ENCODE results near the gene SAT2. TPM values are rescaled to one million over a fixed set of nuclear protein-coding genes. Genes with fewer than 3 reads are reported as not detected.

The SAT2 gene
- total RNA-seq: 10 to 100 TPM; 47.6 to 48.9 TPM

DNA sequence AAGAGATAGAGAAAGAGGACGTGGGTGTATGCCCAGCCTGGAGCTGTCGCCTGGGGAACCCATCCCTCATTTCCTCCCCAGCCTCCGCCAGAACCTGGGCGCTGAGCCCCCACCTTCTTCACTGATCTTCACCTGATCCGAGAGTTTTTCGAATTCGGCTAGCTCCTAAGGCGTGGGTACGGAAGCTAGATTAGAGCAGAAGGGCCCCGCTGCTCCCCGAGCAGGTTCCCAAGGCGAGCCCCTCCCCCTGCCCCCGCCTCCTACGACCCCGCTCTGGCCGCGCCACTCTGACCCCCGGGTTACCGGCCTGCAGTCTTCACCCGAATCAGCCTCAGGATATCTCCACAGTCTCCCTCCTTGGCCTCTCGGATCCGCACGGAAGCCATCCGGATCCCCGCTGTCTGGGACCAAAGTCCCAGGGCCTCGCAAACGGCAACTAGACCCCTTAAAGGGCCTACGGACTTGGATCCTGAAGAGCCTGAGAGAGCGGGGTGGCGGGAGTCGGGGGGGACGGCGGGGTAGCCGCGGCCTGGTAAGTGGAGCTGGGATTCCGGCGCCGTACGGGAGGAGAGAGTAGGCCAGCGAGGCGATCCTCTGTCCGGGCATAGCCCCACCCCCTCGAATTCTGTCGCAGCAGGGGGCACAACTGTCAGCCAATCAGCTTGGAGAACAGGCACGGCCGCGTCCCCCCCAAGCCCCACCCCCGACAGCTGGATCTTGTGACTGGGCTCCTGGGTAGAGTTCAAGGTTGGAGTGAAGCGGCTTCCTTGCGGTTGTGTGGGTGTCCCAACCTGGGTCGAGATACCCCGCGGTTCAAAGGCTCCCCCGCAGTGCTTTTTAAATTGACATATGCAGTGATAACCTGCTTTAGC, at the start of gene SAT2:
Gene SAT2, minus strand, starts transcription at position 572 of the 872 bp plus-strand sequence. Its CDS starts 186 bp downstream, at position 386.
- H3K27me3 Mint-ChIP-seq (ENCODE audit: low read depth): no peaks in the 10 kb centered on the region
- H3K27ac Mint-ChIP-seq: peak within 1 kb of the TSS; percentile 65
- H3K4me3 Mint-ChIP-seq: peak within 1 kb of the TSS; percentile 92 to 93
- ATAC-seq (replicated peaks in 1 of 2) (peak; percentile 94 to 98), DNase-seq (peak; percentile 86 to 89)
- H3K36me3 Mint-ChIP-seq (ENCODE audit: insufficient read depth in 2 of 2): peaks cover 0 to 1% of the 10 kb centered on the region in 2 donors
- no peaks in the 10 kb centered on the region for H3K9me3 Mint-ChIP-seq
- H3K4me1 Mint-ChIP-seq (ENCODE audit: low read depth): peaks cover 11% of the 10 kb centered on the region

DNA sequence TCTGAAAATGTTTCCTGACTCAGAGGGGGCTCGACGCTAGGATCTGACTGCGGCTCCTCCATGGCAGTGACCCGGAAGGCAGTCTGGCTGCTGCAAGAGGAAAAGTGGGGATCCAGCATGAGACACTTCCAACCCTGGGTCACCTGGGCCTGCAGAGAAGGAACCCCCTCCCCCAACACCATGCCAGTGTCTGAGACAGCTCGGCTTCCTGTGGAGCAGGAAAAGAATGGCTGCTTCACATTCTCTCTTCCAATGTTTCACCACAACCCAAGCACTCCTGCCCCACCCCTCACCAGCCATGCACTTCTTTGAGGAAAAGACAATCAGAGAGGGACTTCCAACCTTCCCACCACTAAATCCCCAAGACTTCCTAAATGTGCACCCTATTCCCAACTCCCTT, 48.9 kb upstream of the SAT2 start:
- Mint-ChIP-seq H3K9me3 (peaks cover 0 to 8% of the 10 kb centered on the region in 2 donors), H3K4me3 (no peak overlapping the region), H3K27ac (no peak overlapping the region), H3K4me1 (ENCODE audit: low read depth) (no peaks in the 10 kb centered on the region), H3K36me3 (ENCODE audit: insufficient read depth in 2 of 2) (peaks cover 13 to 31% of the 10 kb centered on the region in 2 donors), H3K27me3 (ENCODE audit: low read depth) (no peaks in the 10 kb centered on the region)
- no peak for DNase-seq
- no peak for ATAC-seq (replicated peaks in 1 of 2)

DNA sequence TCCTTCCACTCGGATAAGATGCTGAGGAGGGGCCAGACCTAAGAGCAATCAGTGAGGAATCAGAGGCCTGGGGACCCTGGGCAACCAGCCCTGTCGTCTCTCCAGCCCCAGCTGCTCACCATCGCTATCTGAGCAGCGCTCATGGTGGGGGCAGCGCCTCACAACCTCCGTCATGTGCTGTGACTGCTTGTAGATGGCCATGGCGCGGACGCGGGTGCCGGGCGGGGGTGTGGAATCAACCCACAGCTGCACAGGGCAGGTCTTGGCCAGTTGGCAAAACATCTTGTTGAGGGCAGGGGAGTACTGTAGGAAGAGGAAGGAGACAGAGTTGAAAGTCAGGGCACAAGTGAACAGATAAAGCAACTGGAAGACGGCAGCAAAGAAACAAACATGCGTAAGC, 47.3 kb upstream of the SAT2 start:
- Mint-ChIP-seq H3K36me3 (ENCODE audit: insufficient read depth in 2 of 2) (peaks cover 14 to 35% of the 10 kb centered on the region in 2 donors), H3K4me3 (no peak overlapping the region), H3K27ac (no peak overlapping the region), H3K27me3 (ENCODE audit: low read depth) (no peaks in the 10 kb centered on the region), H3K4me1 (ENCODE audit: low read depth) (no peaks in the 10 kb centered on the region), H3K9me3 (peaks cover 0 to 8% of the 10 kb centered on the region in 2 donors)
- no peak for ATAC-seq (replicated peaks in 1 of 2)
- DNase-seq: no peak

DNA sequence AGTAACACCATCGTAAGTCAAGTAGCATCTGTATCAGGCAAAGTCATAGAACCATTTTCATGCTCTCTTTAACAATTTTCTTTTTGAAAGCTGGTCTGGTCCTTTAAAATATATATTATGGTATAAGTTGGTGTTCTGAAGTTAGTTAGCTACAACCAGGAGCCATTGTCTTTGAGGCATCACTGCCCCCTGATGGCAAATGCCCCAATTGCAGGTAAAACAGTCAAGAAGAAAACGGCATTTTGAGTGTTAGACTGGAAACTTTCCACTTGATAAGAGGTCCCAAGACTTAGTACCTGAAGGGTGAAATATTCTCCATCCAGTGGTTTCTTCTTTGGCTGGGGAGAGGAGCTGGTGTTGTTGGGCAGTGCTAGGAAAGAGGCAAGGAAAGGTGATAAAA, 45.6 kb upstream of the SAT2 start:
- Mint-ChIP-seq H3K4me3 (no peak overlapping the region), H3K4me1 (ENCODE audit: low read depth) (no peaks in the 10 kb centered on the region), H3K36me3 (ENCODE audit: insufficient read depth in 2 of 2) (peaks cover 14 to 35% of the 10 kb centered on the region in 2 donors), H3K9me3 (peaks cover 0 to 8% of the 10 kb centered on the region in 2 donors), H3K27me3 (ENCODE audit: low read depth) (no peaks in the 10 kb centered on the region), H3K27ac (no peak overlapping the region)
- ATAC-seq (replicated peaks in 1 of 2) (no peak), DNase-seq (peak in 1 of 2 donors; percentile 41)

DNA sequence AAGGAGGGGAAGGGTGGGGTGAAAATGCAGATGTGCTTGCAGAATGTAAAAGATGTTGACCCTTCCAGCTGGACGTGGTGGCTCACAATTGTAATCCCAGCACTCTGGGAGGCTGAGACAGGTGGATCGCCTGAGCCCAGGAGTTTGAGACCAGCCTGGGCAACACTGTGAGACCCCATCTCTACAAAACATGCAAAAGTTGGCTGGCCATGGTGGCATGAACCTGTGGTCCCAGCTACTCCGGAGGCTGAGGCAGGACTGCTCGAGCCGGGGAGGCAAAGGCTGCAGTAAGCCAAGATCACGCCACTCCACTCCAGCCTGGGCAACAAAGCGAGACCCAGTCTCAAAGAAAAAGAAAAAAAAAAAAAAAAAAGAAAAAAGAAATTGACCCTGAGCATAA, 40.9 kb upstream of the SAT2 start:
- Mint-ChIP-seq H3K4me3 (no peak overlapping the region), H3K27ac (no peak overlapping the region), H3K9me3 (peaks cover 0 to 3% of the 10 kb centered on the region in 2 donors), H3K36me3 (ENCODE audit: insufficient read depth in 2 of 2) (peaks cover 7 to 17% of the 10 kb centered on the region in 2 donors), H3K4me1 (ENCODE audit: low read depth) (no peaks in the 10 kb centered on the region), H3K27me3 (ENCODE audit: low read depth) (no peaks in the 10 kb centered on the region)
- no peak for ATAC-seq (replicated peaks in 1 of 2)
- DNase-seq: no peak

DNA sequence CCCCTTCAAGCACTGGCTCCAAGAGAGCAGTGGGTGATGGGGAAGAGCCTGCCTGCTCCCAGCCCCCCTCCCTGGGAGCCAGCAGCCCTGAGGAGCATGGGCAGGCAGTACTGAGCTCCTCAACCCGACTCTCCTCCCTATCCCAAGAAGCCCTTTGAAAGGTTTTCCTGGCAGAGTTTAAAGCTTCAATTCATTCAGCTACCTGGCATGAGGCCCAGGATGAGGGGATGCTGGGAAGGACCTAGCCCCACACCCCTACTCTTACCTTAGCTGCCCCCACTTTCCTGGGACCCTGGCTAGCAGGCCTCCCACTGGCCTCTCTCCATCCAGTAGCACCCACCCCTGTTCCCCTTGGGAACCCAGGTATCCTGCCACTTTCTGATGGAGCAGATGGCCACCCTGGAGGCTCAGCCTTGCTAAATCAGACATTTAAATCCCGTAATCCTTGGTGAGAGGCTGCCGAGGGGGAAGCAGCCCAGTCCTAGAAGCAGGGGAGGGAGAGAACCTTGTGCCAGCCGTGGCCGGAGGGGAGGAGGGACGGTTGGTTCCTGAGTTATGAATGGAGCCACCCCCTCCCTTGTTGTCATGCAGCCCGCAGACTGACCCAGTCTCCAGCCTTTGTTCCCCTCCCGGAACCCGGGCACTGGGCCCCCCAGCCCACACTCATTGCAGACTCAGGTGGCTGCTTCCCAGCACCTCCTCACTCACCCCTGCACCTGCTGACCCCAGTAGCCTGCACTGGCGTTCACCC, 40.2 kb upstream of the SAT2 start:
- H3K36me3 Mint-ChIP-seq (ENCODE audit: insufficient read depth in 2 of 2): peaks cover 3 to 12% of the 10 kb centered on the region in 2 donors
- H3K4me3 Mint-ChIP-seq: no peak overlapping the region
- H3K27me3 Mint-ChIP-seq (ENCODE audit: low read depth): no peaks in the 10 kb centered on the region
- ATAC-seq (replicated peaks in 1 of 2) (no peak), DNase-seq (no peak)
- H3K27ac Mint-ChIP-seq: no peak overlapping the region
- no peaks in the 10 kb centered on the region for H3K4me1 Mint-ChIP-seq (ENCODE audit: low read depth)
- no peaks in the 10 kb centered on the region for H3K9me3 Mint-ChIP-seq

DNA sequence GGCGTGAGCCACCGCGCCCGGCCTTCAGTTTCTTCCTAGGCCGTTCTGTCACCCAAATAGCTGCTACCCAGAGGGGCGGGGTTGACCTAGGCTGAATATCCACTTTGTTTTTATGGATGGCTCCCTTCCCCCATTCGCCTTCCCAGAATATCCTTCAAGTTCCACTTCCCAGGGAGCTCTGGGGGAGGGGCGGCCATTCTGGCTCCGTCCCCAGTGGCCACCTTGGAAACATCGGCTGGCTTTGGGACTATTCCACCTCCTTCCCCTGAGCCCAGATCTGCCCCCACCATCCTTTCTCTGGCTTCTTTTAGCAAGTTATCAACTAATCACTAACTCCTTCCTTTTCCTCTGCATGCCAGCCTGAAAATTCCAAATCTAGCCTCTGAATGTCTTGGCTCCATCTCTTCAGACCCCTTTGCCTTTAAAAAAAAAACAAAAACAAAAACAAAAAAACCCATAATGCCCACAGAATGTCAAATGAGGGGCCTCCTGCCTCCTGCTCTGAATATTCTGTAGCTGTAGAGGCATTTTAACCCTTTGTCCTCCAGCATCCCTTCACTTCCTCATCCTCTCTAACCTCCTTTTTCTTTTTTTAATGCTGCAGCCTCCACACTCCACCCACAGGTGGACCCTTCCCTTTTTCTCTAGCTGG, 29.5 kb upstream of the SAT2 start:
- Mint-ChIP-seq H3K36me3 (ENCODE audit: insufficient read depth in 2 of 2) (no peaks in the 10 kb centered on the region), H3K27me3 (ENCODE audit: low read depth) (peaks cover 17% of the 10 kb centered on the region), H3K9me3 (no peaks in the 10 kb centered on the region), H3K4me1 (ENCODE audit: low read depth) (no peaks in the 10 kb centered on the region), H3K4me3 (no peak overlapping the region), H3K27ac (no peak overlapping the region)
- DNase-seq (no peak), ATAC-seq (replicated peaks in 1 of 2) (no peak)

DNA sequence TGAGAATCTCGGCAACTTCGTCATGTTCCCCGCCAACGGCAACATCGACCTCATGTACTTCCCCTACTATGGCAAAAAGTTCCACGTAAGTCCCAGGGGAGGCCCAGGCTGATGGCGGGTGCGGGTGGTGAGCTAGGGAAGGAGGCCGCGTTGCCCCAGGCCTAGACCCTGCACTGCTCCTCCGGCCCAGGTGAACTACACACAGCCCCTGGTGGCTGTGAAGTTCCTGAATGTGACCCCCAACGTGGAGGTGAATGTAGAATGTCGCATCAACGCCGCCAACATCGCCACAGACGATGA, 27.9 kb upstream of the SAT2 start:
- DNase-seq: no peak
- no peaks in the 10 kb centered on the region for H3K36me3 Mint-ChIP-seq (ENCODE audit: insufficient read depth in 2 of 2)
- no peaks in the 10 kb centered on the region for H3K9me3 Mint-ChIP-seq
- H3K27ac Mint-ChIP-seq: no peak overlapping the region
- H3K4me3 Mint-ChIP-seq: no peak overlapping the region
- peaks cover 32% of the 10 kb centered on the region for H3K27me3 Mint-ChIP-seq (ENCODE audit: low read depth)
- ATAC-seq (replicated peaks in 1 of 2): no peak
- H3K4me1 Mint-ChIP-seq (ENCODE audit: low read depth): peaks cover 8% of the 10 kb centered on the region

DNA sequence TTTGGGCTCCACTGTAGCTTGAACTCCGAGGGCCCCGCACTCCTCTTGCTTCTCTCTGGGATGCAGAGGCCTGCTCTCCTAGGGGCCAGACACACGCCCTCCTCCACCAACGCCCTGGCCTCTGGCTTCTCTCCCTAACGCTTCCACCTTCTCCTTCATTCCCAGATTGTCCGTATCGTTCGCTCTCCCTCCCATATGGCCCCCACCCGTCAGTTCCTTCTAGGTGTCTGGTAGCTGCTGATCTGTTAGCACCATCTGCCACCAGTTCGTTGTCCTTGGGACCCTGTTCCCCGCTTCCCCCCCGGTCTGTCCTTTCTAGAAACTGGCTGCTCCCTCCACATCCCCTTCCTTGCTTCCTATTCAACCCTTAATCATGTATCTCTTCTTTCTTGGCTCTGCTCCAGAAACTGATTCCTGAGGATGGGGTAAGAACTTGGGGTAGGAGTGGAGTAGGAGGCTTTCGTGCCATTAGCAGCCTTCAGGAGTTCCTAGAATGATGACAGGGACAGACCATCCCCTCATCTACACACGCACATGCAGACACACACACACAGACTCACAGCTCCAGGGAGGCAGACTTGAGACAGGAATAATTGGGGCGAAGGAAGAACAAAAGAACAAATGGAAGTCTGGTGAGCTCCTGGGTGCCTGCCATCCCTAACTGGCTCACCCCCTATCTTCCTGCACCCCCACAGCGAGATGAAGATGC, 27.4 kb upstream of the SAT2 start:
- DNase-seq: no peak
- no peak for ATAC-seq (replicated peaks in 1 of 2)
- Mint-ChIP-seq H3K27ac (no peak overlapping the region), H3K9me3 (no peaks in the 10 kb centered on the region), H3K4me1 (ENCODE audit: low read depth) (peaks cover 14% of the 10 kb centered on the region), H3K36me3 (ENCODE audit: insufficient read depth in 2 of 2) (no peaks in the 10 kb centered on the region), H3K27me3 (ENCODE audit: low read depth) (peaks cover 37% of the 10 kb centered on the region), H3K4me3 (no peak overlapping the region)

DNA sequence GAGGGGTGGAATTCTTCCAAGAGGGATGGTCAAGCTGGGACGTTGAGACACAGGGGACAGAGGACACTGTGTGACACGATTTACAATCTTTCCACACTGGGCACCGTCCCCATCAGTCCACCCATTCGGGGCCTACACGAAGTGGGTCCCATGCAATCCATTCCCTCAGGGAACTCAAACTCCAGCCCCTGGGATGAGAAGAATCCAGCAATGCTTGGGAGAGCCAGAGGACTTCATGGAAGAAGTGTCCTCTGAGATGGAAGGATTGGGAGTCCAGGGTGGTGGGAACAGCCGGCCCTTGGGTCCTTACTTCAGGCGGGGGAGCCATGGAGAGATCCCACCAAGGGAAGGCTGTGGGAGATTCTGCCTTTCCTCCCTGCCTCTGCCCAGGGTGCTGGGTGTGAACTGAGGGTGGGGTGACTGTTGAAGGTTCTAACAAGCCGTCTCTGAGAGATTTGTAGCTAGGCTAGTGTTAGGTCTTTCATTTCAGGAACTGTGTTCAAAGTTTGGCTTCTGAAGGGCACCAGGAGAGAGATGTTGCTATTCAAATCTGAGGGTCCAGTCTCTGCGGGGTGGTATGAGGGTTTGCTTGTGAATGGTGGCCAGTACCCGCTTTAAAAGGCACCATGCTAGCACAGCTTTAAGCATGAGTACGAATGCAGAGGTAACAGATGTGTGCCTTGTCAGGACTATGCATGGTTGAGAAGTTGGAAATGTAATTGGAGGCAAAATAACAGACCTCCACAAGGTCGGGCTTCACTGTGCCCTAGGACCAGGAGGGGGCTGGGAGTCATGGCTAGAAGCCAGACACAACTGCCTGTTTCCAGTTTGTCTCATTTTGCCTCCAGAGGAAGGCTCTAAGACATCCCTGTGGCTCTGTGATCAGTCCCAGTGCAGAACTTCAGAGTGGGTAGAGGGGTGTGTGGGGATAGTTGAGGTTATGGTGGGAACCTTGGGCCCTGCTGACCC, 25.1 kb upstream of the SAT2 start:
- H3K36me3 Mint-ChIP-seq (ENCODE audit: insufficient read depth in 2 of 2): no peaks in the 10 kb centered on the region
- H3K9me3 Mint-ChIP-seq: no peaks in the 10 kb centered on the region
- H3K4me3 Mint-ChIP-seq: no peak overlapping the region
- peaks cover 42% of the 10 kb centered on the region for H3K27me3 Mint-ChIP-seq (ENCODE audit: low read depth)
- H3K4me1 Mint-ChIP-seq (ENCODE audit: low read depth): peaks cover 17% of the 10 kb centered on the region
- DNase-seq: no peak
- ATAC-seq (replicated peaks in 1 of 2): no peak
- H3K27ac Mint-ChIP-seq: no peak overlapping the region

DNA sequence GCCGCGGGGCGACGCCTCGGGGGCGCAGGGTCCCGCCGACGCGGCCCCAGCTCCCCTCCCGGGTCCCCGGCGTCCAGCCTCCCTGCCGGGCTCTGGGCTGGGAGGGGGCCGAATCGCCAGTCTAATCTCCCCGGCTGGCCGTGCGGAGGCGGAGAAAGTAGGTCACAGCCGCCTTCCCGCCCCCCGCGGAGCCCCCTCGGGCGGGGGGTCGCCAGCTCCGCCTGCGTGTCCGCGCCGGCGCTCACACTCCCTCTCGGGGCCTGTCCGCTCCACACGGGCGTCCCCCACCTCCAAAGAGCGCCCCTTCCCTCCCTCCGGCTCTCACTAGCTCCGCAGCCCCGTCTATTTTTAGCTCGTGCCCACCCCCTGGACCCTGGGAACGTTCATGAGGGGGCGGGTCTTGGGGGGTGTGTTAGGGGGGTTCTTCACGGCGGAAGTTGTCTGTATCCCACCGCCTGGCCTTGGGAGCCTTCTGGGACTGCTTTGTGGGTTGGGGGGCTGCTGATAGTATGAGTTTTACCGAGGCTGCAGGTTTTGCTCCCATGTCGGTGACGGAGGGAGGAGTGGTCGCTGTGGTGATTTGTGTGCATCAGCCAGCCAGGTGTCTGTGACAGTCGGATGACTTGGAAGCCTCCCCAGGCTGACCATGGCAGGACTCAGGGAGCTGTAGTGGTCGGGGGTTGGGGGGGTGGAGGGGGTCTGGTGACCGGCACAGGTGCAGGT, 24.2 kb upstream of the SAT2 start:
- ATAC-seq (replicated peaks in 1 of 2) (no peak), DNase-seq (no peak)
- Mint-ChIP-seq H3K27me3 (ENCODE audit: low read depth) (peaks cover 42% of the 10 kb centered on the region), H3K27ac (no peak overlapping the region), H3K4me1 (ENCODE audit: low read depth) (peaks cover 17% of the 10 kb centered on the region), H3K9me3 (no peaks in the 10 kb centered on the region), H3K4me3 (peak overlapping the region; percentile 33 to 85), H3K36me3 (ENCODE audit: insufficient read depth in 2 of 2) (no peaks in the 10 kb centered on the region)
